Gastrocnemius medialis (tissue), 4 donors: ENCODE results near the gene SLC25A30.

Experiments
- CTCF ChIP-seq, 5 experiments: fragments of 450-650 bp in 3 of 5; fragments of 200-600 bp in 2 of 5; sonication (generic) in 2 of 5; IDR thresholded peaks in 4 of 5; conservative IDR thresholded peaks in 1 of 5; 1 replicate in 4 of 5; 2 replicates in 1 of 5; pipeline ENCODE4 v1.5.1; 2016 to 2019; ENCODE audit warnings: antibody characterized with exemption in 5 of 5, mild to moderate bottlenecking in 3 of 5, moderate library complexity in 3 of 5
- POLR2A ChIP-seq, 2 donors: fragments of 450-650 bp; IDR thresholded peaks; one replicate each; pipeline ENCODE4 v1.6.1; 2017; ENCODE audit warnings: antibody characterized with exemption in 2 of 2, mild to moderate bottlenecking in 2 of 2, moderate library complexity in 2 of 2

GRCh38 chr13:45356966-45357672 is 61.1 kb downstream of the SLC25A30 start:
- TF ChIP-seq POLR2A (IDR thresholded peaks at IDR 0.05), result no peak
- TF ChIP-seq CTCF (IDR thresholded peaks at IDR 0.05 in 4 of 5, conservative IDR thresholded peaks at IDR 0.05 in 1 of 5), result no peak
